ENCODE data around the gene MTMR10.

Gene MTMR10

GRCh38 chr15:30956216-30957124 is 35.0 kb downstream of the MTMR10 start:
- no peak for DNase-seq (ENCODE audit: low read depth in 2 of 2)

GRCh38 chr15:30954674-30955073 is 36.8 kb downstream of the MTMR10 start:
- DNase-seq (ENCODE audit: low read depth in 2 of 2): no peak

- no peak for DNase-seq (ENCODE audit: low read depth in 2 of 2)
Observed at GRCh38 chr15:30953731-30954378, 37.6 kb downstream of the MTMR10 start.

GRCh38 chr15:30953183-30953582 is 38.2 kb downstream of the MTMR10 start:
- no peak for DNase-seq (ENCODE audit: low read depth in 2 of 2)

GRCh38 chr15:30943654-30944335 is 47.6 kb downstream of the MTMR10 start:
- DNase-seq (ENCODE audit: low read depth in 2 of 2): no peak

GRCh38 chr15:30941520-30941919 is 49.9 kb downstream of the MTMR10 start:
- DNase-seq (ENCODE audit: low read depth in 2 of 2): no peak

- no peak for DNase-seq (ENCODE audit: low read depth in 2 of 2)
Observed at GRCh38 chr15:30940359-30940758, 51.1 kb downstream of the MTMR10 start.

GRCh38 chr15:30939161-30939560 is 52.3 kb downstream of the MTMR10 start:
- DNase-seq (ENCODE audit: low read depth in 2 of 2): no peak

- no peak for DNase-seq (ENCODE audit: low read depth in 2 of 2)
Observed at GRCh38 chr15:30933293-30933692, 58.1 kb downstream of the MTMR10 start.

GRCh38 chr15:30930422-30930821 is 61.0 kb downstream of the MTMR10 start:
- no peak for DNase-seq (ENCODE audit: low read depth in 2 of 2)

GRCh38 chr15:30929982-30930381 is 61.4 kb downstream of the MTMR10 start:
- DNase-seq (ENCODE audit: low read depth in 2 of 2): no peak

- DNase-seq (ENCODE audit: low read depth in 2 of 2): no peak
Observed at GRCh38 chr15:30929064-30929669, 62.3 kb downstream of the MTMR10 start.

- no peak for DNase-seq (ENCODE audit: low read depth in 2 of 2)
Observed at GRCh38 chr15:30928076-30928475, 63.4 kb downstream of the MTMR10 start.

- DNase-seq (ENCODE audit: low read depth in 2 of 2): no peak
Observed at GRCh38 chr15:30927148-30927761, 64.2 kb downstream of the MTMR10 start.

GRCh38 chr15:30926161-30926560 is 65.3 kb downstream of the MTMR10 start:
- no peak for DNase-seq (ENCODE audit: low read depth in 2 of 2)

GRCh38 chr15:30925686-30926085 is 65.7 kb downstream of the MTMR10 start:
- no peak for DNase-seq (ENCODE audit: low read depth in 2 of 2)

GRCh38 chr15:30924353-30924752 is 67.1 kb downstream of the MTMR10 start:
- DNase-seq (ENCODE audit: low read depth in 2 of 2): no peak

GRCh38 chr15:30923429-30923828 is 68.0 kb downstream of the MTMR10 start:
- DNase-seq (ENCODE audit: low read depth in 2 of 2): no peak

- DNase-seq (ENCODE audit: low read depth in 2 of 2): no peak
Observed at GRCh38 chr15:30922480-30923311, 68.7 kb downstream of the MTMR10 start.

GRCh38 chr15:30921781-30922479 is 69.5 kb downstream of the MTMR10 start:
- DNase-seq (ENCODE audit: low read depth in 2 of 2): no peak

Data from stimulated activated CD4-positive, alpha-beta T cell treated with anti-CD3 and anti-CD28 coated beads, Interleukin-1b, Interleukin-23, amount 100 ng/mL, for 4 hours (primary cell).